CD4-positive, CD25-positive, alpha-beta regulatory T cell (primary cell): ENCODE results near the gene ZDHHC8. TPM values are rescaled to one million over a fixed set of nuclear protein-coding genes. Genes with fewer than 3 reads are reported as not detected.

ENCODE experiments used
- ATAC-seq, 2 donors: fragments of 150-1000 bp; cut with Tn5 transposase; one replicate each; pipeline ENCODE4 v1.10.0; 2021; ENCODE audit warnings: low read depth in 2 of 2, moderate number of reproducible peaks in 2 of 2, moderate library complexity in 1 of 2
- DNase-seq, 3 donors: peaks; one replicate each; pipeline versions ENCODE4 v3.0.0 to v3.0.0-alpha.2; 2012 to 2022; ENCODE audit warnings: mixed read lengths in 1 of 3
- H3K27ac ChIP-seq: one replicate; pipeline ENCODE4 v1.7.0; 2013; ENCODE audit warnings: mild to moderate bottlenecking, low read length; ENCODE audit not compliant: insufficient read depth, poor library complexity, severe bottlenecking
- H3K27me3 ChIP-seq: one replicate; pipeline ENCODE4 v1.7.0; 2013; ENCODE audit warnings: low read length; ENCODE audit not compliant: control insufficient read depth, insufficient read depth
- H3K36me3 ChIP-seq: one replicate; pipeline ENCODE4 v1.7.0; 2013; ENCODE audit warnings: mild to moderate bottlenecking, low read length, moderate library complexity; ENCODE audit not compliant: control insufficient read depth, insufficient read depth
- H3K4me1 ChIP-seq: 2 replicates; pipeline ENCODE4 v1.7.0; 2013; ENCODE audit warnings: mild to moderate bottlenecking, low read length; ENCODE audit not compliant: insufficient read depth, control insufficient read depth, poor library complexity, severe bottlenecking
- H3K4me3 ChIP-seq: one replicate; pipeline ENCODE4 v1.7.0; 2013; ENCODE audit warnings: low read depth, mild to moderate bottlenecking, low read length, moderate library complexity
- H3K9me3 ChIP-seq, 2 experiments: 1 replicate in 1 of 2; 2 replicates in 1 of 2; pipeline ENCODE4 v1.7.0; 2013; ENCODE audit warnings: low read length in 2 of 2, mild to moderate bottlenecking in 1 of 2, moderate library complexity in 1 of 2; ENCODE audit not compliant: control insufficient read depth in 2 of 2
- H3K27ac Mint-ChIP-seq, 3 donors: one replicate each; pipeline ENCODE4 v1.8.0; 2020 to 2022; ENCODE audit warnings: mild to moderate bottlenecking in 3 of 3, mixed read lengths in 3 of 3, moderate library complexity in 2 of 3
- H3K27me3 Mint-ChIP-seq: one replicate; pipeline ENCODE4 v1.8.0; 2022; ENCODE audit warnings: mild to moderate bottlenecking, mixed read lengths
- H3K36me3 Mint-ChIP-seq: one replicate; pipeline ENCODE4 v1.8.0; 2020; ENCODE audit warnings: mixed read lengths
- H3K4me1 Mint-ChIP-seq, 4 donors: one replicate each; pipeline ENCODE4 v1.8.0; 2020 to 2022; ENCODE audit warnings: mixed read lengths in 4 of 4, mild to moderate bottlenecking in 1 of 4
- H3K4me3 Mint-ChIP-seq, 4 donors: one replicate each; pipeline ENCODE4 v1.8.0; 2020 to 2022; ENCODE audit warnings: mild to moderate bottlenecking in 4 of 4, mixed read lengths in 4 of 4, moderate library complexity in 3 of 4
- H3K9me3 Mint-ChIP-seq, 7 donors: one replicate each; pipeline ENCODE4 v1.8.0; 2020 to 2022; ENCODE audit warnings: mixed read lengths in 7 of 7, mild to moderate bottlenecking in 3 of 7, moderate library complexity in 2 of 7
- polyA plus RNA-seq, 4 donors: library from polyadenylated mRNA; unstranded; fragments of 300-500 nt; fragmentation: Illumina TruSeq; gene quantifications; one replicate each; pipeline ENCODE4 v1.2.3, GENCODE V29; 2021
- total RNA-seq: library from RNA; stranded (reverse); gene quantifications from one replicate; pipeline ENCODE4 v1.2.3, GENCODE V29; 2022

ZDHHC8 gene
- total and polyA plus RNA-seq, 5 donors from 2014 or later, result 1.2 to 76.7 (median 1.9) TPM

DNA sequence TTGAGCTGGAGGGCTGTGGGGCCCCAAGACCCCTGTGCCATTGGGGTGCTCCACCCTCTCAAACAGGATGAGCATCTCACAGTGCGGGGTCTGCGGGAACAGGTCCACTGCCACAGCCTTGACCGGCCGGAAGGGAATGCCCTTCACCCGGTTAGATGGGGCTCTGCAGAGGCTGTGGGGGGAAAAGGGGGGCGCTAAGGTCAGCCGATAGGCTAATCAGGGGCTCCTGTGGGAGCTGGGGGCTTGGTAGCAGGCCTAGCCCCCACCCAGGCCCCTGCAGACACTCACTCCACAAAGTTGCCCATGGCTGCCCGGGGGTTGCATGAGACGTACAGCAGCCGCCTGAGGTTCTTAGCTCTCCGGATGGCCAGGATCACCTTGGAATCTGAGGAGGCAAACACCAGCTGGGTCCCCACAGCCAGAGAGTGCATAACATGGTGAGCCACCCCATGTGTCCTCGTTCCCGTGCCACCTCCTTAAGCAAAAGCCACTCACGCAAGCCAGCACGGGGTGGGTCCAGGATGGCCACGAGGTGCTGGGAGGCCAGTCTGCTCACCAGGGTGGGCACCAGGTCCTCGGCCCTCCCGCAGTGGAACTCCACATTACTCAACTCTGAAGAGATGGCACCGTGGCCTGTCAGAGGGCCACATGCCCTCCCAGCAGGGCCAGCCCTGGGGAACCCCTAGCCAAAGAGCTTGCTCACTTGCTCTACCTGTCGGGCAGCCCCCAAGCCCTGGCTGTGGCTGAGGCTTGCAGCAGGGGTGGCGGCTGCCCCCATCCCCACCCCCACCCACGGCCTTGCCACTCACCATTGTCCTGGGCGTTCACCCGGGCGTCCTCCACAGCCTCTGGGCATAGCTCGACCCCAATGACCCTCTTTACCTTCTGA is 18.7 kb upstream of the ZDHHC8 start:
- Mint-ChIP-seq H3K4me3 (peak overlapping the region in 1 of 4 donors; percentile 24), H3K4me1 (peaks cover 0 to 31% (median 16%) of the 10 kb centered on the region in 4 donors), H3K36me3 (peaks cover 7% of the 10 kb centered on the region), H3K9me3 (no peaks in the 10 kb centered on the region), H3K27me3 (no peaks in the 10 kb centered on the region), H3K27ac (no peak overlapping the region)
- H3K36me3 ChIP-seq, result peaks cover 29% of the 10 kb centered on the region
- no peak overlapping the region for H3K27ac ChIP-seq
- no peak overlapping the region for H3K4me3 ChIP-seq
- H3K4me1 ChIP-seq, result peaks cover 35% of the 10 kb centered on the region
- H3K9me3 ChIP-seq, result no peaks in the 10 kb centered on the region
- no peak for ATAC-seq
- H3K27me3 ChIP-seq, result no peaks in the 10 kb centered on the region
- no peak for DNase-seq

DNA sequence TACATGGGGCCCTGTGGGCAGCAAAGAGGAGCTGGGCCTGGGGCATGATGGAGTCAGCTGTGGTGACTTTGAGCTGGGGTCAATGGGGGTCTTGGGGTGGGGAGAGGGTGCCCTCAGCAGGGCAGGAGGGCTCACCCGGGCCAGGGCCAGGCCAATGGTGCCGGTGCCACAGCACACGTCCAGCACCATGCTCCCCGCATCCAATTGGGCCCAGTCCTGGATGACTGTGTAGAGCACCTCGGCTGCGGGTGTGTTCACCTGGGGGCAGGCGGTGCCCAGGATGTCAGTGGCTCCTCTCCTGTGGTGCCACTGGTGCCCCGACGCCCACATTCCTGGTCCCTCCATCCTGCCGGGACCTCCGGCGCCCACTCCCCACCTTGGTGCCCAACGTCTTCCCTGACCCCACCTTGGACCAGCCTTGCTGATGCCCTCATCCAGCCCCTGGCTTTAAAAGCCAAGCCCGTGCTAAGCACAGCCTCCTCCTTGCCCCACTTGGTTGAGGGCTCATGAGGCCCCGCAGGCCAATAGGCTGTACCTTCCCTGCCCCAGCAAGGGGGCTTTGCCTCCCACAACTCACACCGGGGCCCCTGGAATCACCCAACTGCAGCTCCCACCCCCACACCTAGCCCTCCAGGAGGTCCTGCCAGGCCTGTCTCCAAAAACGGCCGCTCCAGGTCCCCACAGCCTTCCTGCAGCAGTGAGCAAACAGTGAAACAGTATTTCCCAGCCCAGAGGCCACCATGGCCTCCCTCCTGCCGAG is 17.9 kb upstream of the ZDHHC8 start:
- peaks cover 21% of the 10 kb centered on the region for H3K36me3 ChIP-seq
- DNase-seq (no peak), ATAC-seq (no peak)
- Mint-ChIP-seq H3K36me3 (peaks cover 5% of the 10 kb centered on the region), H3K27me3 (no peaks in the 10 kb centered on the region), H3K4me1 (peaks cover 0 to 40% (median 20%) of the 10 kb centered on the region in 4 donors), H3K9me3 (peaks cover 0 to under 1% (median 0%) of the 10 kb centered on the region in 7 donors), H3K27ac (peak overlapping the region in 1 of 3 donors; percentile 62), H3K4me3 (peak overlapping the region in 3 of 4 donors; percentile 8 to 68 (median 24))
- no peak overlapping the region for H3K4me3 ChIP-seq
- H3K9me3 ChIP-seq, result no peaks in the 10 kb centered on the region
- no peaks in the 10 kb centered on the region for H3K27me3 ChIP-seq
- peaks cover 43% of the 10 kb centered on the region for H3K4me1 ChIP-seq
- H3K27ac ChIP-seq, result no peak overlapping the region

DNA sequence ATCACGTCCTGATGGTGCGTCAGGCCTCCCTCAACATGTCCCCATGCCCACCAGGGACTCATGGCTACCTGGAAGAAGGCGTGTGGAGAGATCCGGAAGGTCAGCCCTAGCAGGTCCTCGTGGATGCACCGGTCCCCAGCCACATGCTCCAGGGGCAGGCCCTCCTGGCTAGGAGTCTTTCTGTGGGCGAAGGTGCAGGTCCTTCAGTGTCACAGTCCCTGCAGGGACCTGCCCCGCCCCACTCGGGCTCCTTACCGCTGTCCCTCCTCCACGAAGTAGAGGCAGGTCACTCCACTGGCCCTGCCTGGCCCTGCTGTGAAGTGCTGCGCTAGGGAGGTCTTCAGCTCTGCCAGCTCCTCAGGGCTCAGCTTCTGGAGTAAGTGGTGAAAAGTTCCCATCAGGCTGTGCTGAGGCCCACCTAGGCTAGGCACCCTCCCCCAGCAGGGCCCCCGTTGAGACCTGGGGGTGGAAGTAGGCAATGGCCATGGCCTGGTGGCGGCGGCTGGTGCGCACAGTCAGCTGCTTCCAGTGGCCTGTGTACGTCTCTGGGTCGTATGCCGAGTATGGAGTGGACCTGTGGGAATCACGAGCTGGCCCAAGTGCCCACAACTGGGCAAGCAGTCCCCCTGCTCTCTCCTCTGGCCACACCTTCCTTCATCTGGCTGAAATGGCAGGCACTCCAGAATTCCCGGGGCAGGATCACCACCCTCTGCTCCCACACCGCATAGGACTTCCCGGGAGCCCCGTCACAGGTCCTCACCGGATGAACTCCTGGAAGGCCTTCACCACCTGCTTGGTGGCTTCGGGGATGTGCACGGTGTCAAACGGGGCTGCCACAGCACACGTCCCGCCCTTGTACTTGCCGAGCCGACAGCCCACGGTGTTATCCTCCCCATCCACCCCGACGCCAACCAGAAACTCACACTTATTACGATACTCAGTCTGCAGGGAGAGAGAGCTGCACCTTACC is 16.8 kb upstream of the ZDHHC8 start:
- no peak overlapping the region for H3K4me3 ChIP-seq
- peaks cover 0 to 49% (median 26%) of the 10 kb centered on the region in 4 donors for H3K4me1 Mint-ChIP-seq
- no peaks in the 10 kb centered on the region for H3K27me3 ChIP-seq
- peaks cover 25% of the 10 kb centered on the region for H3K36me3 ChIP-seq
- peaks cover 5% of the 10 kb centered on the region for H3K36me3 Mint-ChIP-seq
- H3K27me3 Mint-ChIP-seq, result no peaks in the 10 kb centered on the region
- peaks cover 46% of the 10 kb centered on the region for H3K4me1 ChIP-seq
- ATAC-seq, result no peak
- peaks cover 0 to 2% (median 0%) of the 10 kb centered on the region in 7 donors for H3K9me3 Mint-ChIP-seq
- no peak overlapping the region for H3K27ac ChIP-seq
- DNase-seq, result no peak
- peak overlapping the region; percentile 51 to 79 (median 72) for H3K4me3 Mint-ChIP-seq
- H3K27ac Mint-ChIP-seq, result peak overlapping the region; percentile 81 to 95 (median 88)
- H3K9me3 ChIP-seq, result no peaks in the 10 kb centered on the region

DNA sequence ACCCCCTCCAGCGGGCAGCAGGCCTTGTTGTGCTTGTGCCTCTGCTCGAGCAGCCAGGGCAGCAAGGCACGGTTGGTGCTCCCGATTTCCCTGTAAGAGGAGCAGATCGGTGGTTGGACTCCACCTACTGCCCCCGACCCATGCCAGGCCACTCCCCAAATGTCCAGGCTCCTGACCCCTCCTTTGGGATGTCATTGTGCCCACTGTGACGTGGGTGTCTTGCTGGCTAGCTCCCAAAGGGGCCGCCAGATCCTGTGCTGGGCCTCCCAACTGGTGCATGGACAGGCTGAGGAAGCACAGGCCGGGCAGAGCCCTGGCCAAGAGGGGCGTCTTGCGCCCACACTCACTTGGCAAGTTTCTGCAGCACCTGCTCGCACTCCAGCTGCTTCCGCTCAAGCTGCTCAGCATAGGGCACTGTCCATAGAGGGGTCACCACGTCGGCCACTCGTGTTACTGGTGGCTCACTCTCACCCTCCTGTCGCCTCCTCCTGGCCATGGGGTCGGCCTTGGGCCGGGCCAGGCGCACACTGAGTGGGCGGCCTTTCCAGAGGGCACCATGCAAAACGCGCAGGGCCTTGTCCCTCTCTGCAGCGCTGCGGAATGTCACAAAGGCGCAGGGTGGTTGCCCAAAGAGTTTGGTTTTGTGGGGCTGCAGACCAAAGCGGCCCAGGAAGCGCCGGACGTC is 15.8 kb upstream of the ZDHHC8 start, which contains the start of gene RANBP1:
Gene RANBP1, plus strand, starts transcription at position 414 of the 685 bp plus-strand sequence. Its CDS starts 81 bp downstream, at position 495.
- peaks cover 52% of the 10 kb centered on the region for H3K4me1 ChIP-seq

DNA sequence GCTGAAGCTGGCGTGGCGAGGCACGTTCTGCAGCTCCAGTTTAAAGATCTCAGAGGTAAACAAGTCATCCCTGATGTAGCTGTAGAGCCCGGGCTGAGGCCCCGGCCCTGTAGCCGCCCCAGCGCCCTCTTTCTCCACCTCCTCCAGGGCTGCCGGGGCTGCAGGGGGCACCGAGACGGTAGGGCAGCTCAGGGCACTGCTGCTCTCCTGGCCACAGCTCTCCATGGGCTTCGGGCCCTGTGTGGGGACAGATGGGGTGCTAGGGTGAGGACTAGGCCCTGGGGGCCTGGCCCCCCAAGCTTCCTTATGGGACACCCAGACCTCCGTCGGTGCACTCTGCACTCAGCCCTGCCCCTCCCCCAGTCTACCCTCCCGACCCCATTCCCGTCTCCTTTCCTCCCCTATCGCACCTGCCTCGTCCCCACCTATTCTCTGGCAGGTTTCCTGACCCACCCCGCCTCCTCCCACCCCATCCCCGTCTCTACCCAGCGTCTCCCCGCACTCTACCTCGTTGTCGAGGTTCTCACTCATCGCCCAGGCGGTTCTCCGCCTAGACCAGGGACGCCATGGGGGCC is 15.1 kb upstream of the ZDHHC8 start:
- Mint-ChIP-seq H3K4me1 (peaks cover 0 to 56% (median 25%) of the 10 kb centered on the region in 4 donors), H3K36me3 (peaks cover 5% of the 10 kb centered on the region), H3K4me3 (peak overlapping the region; percentile 90 to 95 (median 92)), H3K27ac (peak overlapping the region; percentile 69 to 95 (median 86)), H3K27me3 (no peaks in the 10 kb centered on the region), H3K9me3 (peaks cover 0 to 2% (median 0%) of the 10 kb centered on the region in 7 donors)
- ATAC-seq (no peak), DNase-seq (no peak)
- no peaks in the 10 kb centered on the region for H3K27me3 ChIP-seq
- H3K27ac ChIP-seq, result peak overlapping the region; percentile 84
- H3K36me3 ChIP-seq, result peaks cover 37% of the 10 kb centered on the region
- H3K9me3 ChIP-seq, result no peaks in the 10 kb centered on the region
- peak overlapping the region; percentile 55 for H3K4me3 ChIP-seq
- peaks cover 52% of the 10 kb centered on the region for H3K4me1 ChIP-seq

More for the DNA sequence above, 15.8 kb upstream of the ZDHHC8 start, which contains the start of gene RANBP1:
- no peaks in the 10 kb centered on the region for H3K9me3 ChIP-seq
- peak within 1 kb of the TSS; percentile 55 for H3K4me3 ChIP-seq
- H3K4me1 Mint-ChIP-seq, result peaks cover 0 to 56% (median 28%) of the 10 kb centered on the region in 4 donors
- H3K9me3 Mint-ChIP-seq, result peaks cover 0 to 2% (median 0%) of the 10 kb centered on the region in 7 donors
- H3K27ac ChIP-seq, result peak within 1 kb of the TSS; percentile 84
- no peak for DNase-seq
- peaks cover 5% of the 10 kb centered on the region for H3K36me3 Mint-ChIP-seq
- H3K27me3 Mint-ChIP-seq, result no peaks in the 10 kb centered on the region
- ATAC-seq, result no peak
- peak within 1 kb of the TSS; percentile 81 to 95 (median 95) for H3K27ac Mint-ChIP-seq
- H3K36me3 ChIP-seq, result peaks cover 34% of the 10 kb centered on the region
- H3K4me3 Mint-ChIP-seq, result peak within 1 kb of the TSS; percentile 90 to 95 (median 92)
- H3K27me3 ChIP-seq, result no peaks in the 10 kb centered on the region

DNA sequence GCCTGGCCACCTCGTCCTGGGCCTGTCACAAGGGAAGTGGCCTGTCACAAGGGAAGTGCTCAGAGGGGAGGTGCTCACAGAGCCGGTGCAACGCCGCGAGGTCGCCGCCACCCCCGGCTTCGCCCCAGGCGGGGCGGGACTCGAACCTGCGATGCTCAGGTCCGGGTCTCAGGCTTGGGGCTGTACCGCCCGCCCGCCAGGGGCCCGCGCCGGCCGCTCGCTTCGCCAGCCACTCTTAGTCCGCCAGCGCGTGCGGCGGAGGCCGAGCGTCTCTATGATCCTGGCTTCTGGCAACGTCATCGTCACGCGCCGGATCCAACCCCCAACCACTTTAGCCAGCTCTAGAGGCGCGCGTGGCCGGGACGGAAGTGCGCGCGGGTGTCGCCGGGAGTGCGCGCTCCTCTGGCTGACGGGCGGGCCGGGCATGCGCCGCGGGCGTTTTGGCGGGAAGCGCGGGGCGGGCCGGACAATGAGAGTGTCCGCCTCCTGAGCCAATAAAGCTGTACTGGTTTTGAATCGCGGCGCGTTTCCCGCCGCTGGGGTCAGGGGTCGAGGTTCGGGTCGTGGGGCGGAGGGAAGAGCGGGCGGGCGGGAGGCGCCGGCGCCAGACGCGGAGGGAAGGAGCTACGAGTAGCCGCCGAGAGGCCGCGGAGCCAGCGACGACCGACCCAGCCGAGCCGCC is 14.5 kb upstream of the ZDHHC8 start, which contains the start of gene TRMT2A:
Gene TRMT2A, minus strand, starts transcription at position 276 of the 682 bp plus-strand sequence. CDS start 320 bp downstream, outside the sequence.
- Mint-ChIP-seq H3K4me1 (peaks cover 0 to 59% (median 23%) of the 10 kb centered on the region in 4 donors), H3K4me3 (peak within 1 kb of the TSS; percentile 90 to 95 (median 92)), H3K27me3 (no peaks in the 10 kb centered on the region), H3K36me3 (peaks cover 5% of the 10 kb centered on the region), H3K9me3 (peaks cover 0 to 2% (median 0%) of the 10 kb centered on the region in 7 donors), H3K27ac (peak within 1 kb of the TSS; percentile 75 to 95 (median 86))
- H3K9me3 ChIP-seq, result no peaks in the 10 kb centered on the region
- H3K27ac ChIP-seq, result peak within 1 kb of the TSS; percentile 84
- peaks cover 47% of the 10 kb centered on the region for H3K4me1 ChIP-seq
- DNase-seq, result peak; percentile 96 to 99 (median 97)
- no peaks in the 10 kb centered on the region for H3K27me3 ChIP-seq
- peaks cover 42% of the 10 kb centered on the region for H3K36me3 ChIP-seq
- ATAC-seq, result peak; percentile 81 to 88
- H3K4me3 ChIP-seq, result peak within 1 kb of the TSS; percentile 84
